Duodenal mucosa (tissue), 2 donors: Measurements from ENCODE around the gene MST1R.

Source experiments
- H3K27ac ChIP-seq: one replicate; pipeline ENCODE4 v1.7.0; 2013; ENCODE audit warnings: low read depth, low read length
- H3K27me3 ChIP-seq, 2 donors: one replicate each; pipeline ENCODE4 v1.7.0; 2013; ENCODE audit warnings: low read length in 2 of 2, control low read depth in 1 of 2; ENCODE audit not compliant: insufficient read depth in 2 of 2, control insufficient read depth in 1 of 2
- H3K36me3 ChIP-seq, 2 donors: one replicate each; pipeline ENCODE4 v1.7.0; 2013; ENCODE audit warnings: low read length in 2 of 2, control low read depth in 1 of 2; ENCODE audit not compliant: insufficient read depth in 2 of 2, control insufficient read depth in 1 of 2
- H3K4me1 ChIP-seq, 2 donors: one replicate each; pipeline ENCODE4 v1.7.0; 2013; ENCODE audit warnings: low read length in 2 of 2, control low read depth in 1 of 2; ENCODE audit not compliant: insufficient read depth in 2 of 2, control insufficient read depth in 1 of 2
- H3K4me3 ChIP-seq, 2 donors: one replicate each; pipeline ENCODE4 v1.7.0; 2013; ENCODE audit warnings: low read length in 2 of 2, low read depth in 1 of 2
- H3K9ac ChIP-seq, 2 donors: one replicate each; pipeline ENCODE4 v1.7.0; 2013; ENCODE audit warnings: low read length in 2 of 2, low read depth in 1 of 2
- H3K9me3 ChIP-seq, 2 donors: one replicate each; pipeline ENCODE4 v1.7.0; 2013; ENCODE audit warnings: low read length in 2 of 2, control low read depth in 1 of 2; ENCODE audit not compliant: control insufficient read depth in 1 of 2

MST1R gene

GRCh38 chr3:49900491-49901153 is 3.1 kb downstream of the MST1R start:
- H3K36me3 ChIP-seq: peaks cover 28 to 37% of the 10 kb centered on the region in 2 donors
- no peaks in the 10 kb centered on the region for H3K27me3 ChIP-seq
- peaks cover 30 to 56% of the 10 kb centered on the region in 2 donors for H3K4me1 ChIP-seq
- H3K27ac ChIP-seq: peak overlapping the region; percentile 87
- peak overlapping the region; percentile 74 to 79 for H3K4me3 ChIP-seq
- H3K9ac ChIP-seq: peak overlapping the region; percentile 55 to 73
- no peaks in the 10 kb centered on the region for H3K9me3 ChIP-seq

- peak overlapping the region; percentile 55 to 73 for H3K9ac ChIP-seq
- peak overlapping the region; percentile 54 to 74 for H3K4me3 ChIP-seq
- peak overlapping the region; percentile 87 for H3K27ac ChIP-seq
- no peaks in the 10 kb centered on the region for H3K27me3 ChIP-seq
- H3K9me3 ChIP-seq: no peaks in the 10 kb centered on the region
- peaks cover 26 to 49% of the 10 kb centered on the region in 2 donors for H3K4me1 ChIP-seq
- peaks cover 29 to 45% of the 10 kb centered on the region in 2 donors for H3K36me3 ChIP-seq
Observed at GRCh38 chr3:49899815-49900214, 3.9 kb downstream of the MST1R start.

GRCh38 chr3:49898991-49899390 is 4.7 kb downstream of the MST1R start:
- H3K9ac ChIP-seq: no peak overlapping the region

GRCh38 chr3:49896345-49896744 is 7.3 kb downstream of the MST1R start:
- H3K36me3 ChIP-seq: peaks cover 31 to 53% of the 10 kb centered on the region in 2 donors
- H3K27me3 ChIP-seq: no peaks in the 10 kb centered on the region
- H3K27ac ChIP-seq: no peak overlapping the region
- no peaks in the 10 kb centered on the region for H3K9me3 ChIP-seq
- H3K4me3 ChIP-seq: no peak overlapping the region
- no peak overlapping the region for H3K9ac ChIP-seq
- peaks cover 12 to 23% of the 10 kb centered on the region in 2 donors for H3K4me1 ChIP-seq

More at GRCh38 chr3:49898991-49899390, 4.7 kb downstream of the MST1R start:
- peaks cover 29 to 49% of the 10 kb centered on the region in 2 donors for H3K36me3 ChIP-seq
- no peak overlapping the region for H3K27ac ChIP-seq
- peak overlapping the region in 1 of 2 donors; percentile 6 for H3K4me3 ChIP-seq
- H3K4me1 ChIP-seq: peaks cover 18 to 40% of the 10 kb centered on the region in 2 donors
- H3K9me3 ChIP-seq: no peaks in the 10 kb centered on the region
- H3K27me3 ChIP-seq: no peaks in the 10 kb centered on the region

- no peak overlapping the region for H3K27ac ChIP-seq
Observed at GRCh38 chr3:49895791-49896190, 7.9 kb downstream of the MST1R start.

GRCh38 chr3:49889296-49889695 is 14.4 kb downstream of the MST1R start:
- H3K9me3 ChIP-seq: no peaks in the 10 kb centered on the region
- no peaks in the 10 kb centered on the region for H3K27me3 ChIP-seq
- no peak overlapping the region for H3K27ac ChIP-seq
- H3K36me3 ChIP-seq: peaks cover 21 to 37% of the 10 kb centered on the region in 2 donors
- H3K4me1 ChIP-seq: no peaks in the 10 kb centered on the region
- no peak overlapping the region for H3K4me3 ChIP-seq
- H3K9ac ChIP-seq: no peak overlapping the region

More at GRCh38 chr3:49895791-49896190, 7.9 kb downstream of the MST1R start:
- Histone ChIP-seq H3K4me3 (no peak overlapping the region), H3K27me3 (no peaks in the 10 kb centered on the region), H3K9ac (no peak overlapping the region), H3K36me3 (peaks cover 37 to 58% of the 10 kb centered on the region in 2 donors), H3K9me3 (no peaks in the 10 kb centered on the region), H3K4me1 (peaks cover 7 to 17% of the 10 kb centered on the region in 2 donors)

- H3K27ac ChIP-seq: no peak overlapping the region
- peaks cover 5 to 9% of the 10 kb centered on the region in 2 donors for H3K4me1 ChIP-seq
- H3K27me3 ChIP-seq: no peaks in the 10 kb centered on the region
- no peak overlapping the region for H3K4me3 ChIP-seq
- peaks cover 21 to 36% of the 10 kb centered on the region in 2 donors for H3K36me3 ChIP-seq
- no peaks in the 10 kb centered on the region for H3K9me3 ChIP-seq
- no peak overlapping the region for H3K9ac ChIP-seq
Observed at GRCh38 chr3:49886922-49887265, 16.8 kb downstream of the MST1R start.

GRCh38 chr3:49883998-49884397 is 19.7 kb downstream of the MST1R start:
- H3K27ac ChIP-seq: no peak overlapping the region
- peaks cover 4 to 12% of the 10 kb centered on the region in 2 donors for H3K36me3 ChIP-seq
- H3K4me1 ChIP-seq: peaks cover 15 to 20% of the 10 kb centered on the region in 2 donors
- no peak overlapping the region for H3K4me3 ChIP-seq
- H3K9me3 ChIP-seq: no peaks in the 10 kb centered on the region
- no peaks in the 10 kb centered on the region for H3K27me3 ChIP-seq
- no peak overlapping the region for H3K9ac ChIP-seq

- Histone ChIP-seq H3K4me1 (peaks cover 15 to 20% of the 10 kb centered on the region in 2 donors), H3K27me3 (no peaks in the 10 kb centered on the region), H3K4me3 (no peak overlapping the region), H3K27ac (no peak overlapping the region), H3K36me3 (peaks cover 0 to 3% of the 10 kb centered on the region in 2 donors), H3K9me3 (no peaks in the 10 kb centered on the region), H3K9ac (no peak overlapping the region)
Observed at GRCh38 chr3:49882166-49882565, 21.5 kb downstream of the MST1R start.

GRCh38 chr3:49880581-49881315 is 22.9 kb downstream of the MST1R start:
- Histone ChIP-seq H3K4me3 (no peak overlapping the region), H3K27ac (no peak overlapping the region), H3K9me3 (no peaks in the 10 kb centered on the region), H3K9ac (no peak overlapping the region), H3K4me1 (peaks cover 15 to 20% of the 10 kb centered on the region in 2 donors), H3K36me3 (no peaks in the 10 kb centered on the region), H3K27me3 (no peaks in the 10 kb centered on the region)
